Body of pancreas (tissue), 4 donors: ENCODE results near the gene SEMA5B. TPM values are rescaled to one million over a fixed set of nuclear protein-coding genes. Genes with fewer than 3 reads are reported as not detected.

Experiments used
- ATAC-seq: fragments of 150-250 bp; one replicate; pipeline ENCODE4 v1.9.1; 2016
- DNase-seq, 4 donors: peaks; one replicate each; pipeline ENCODE4 v3.0.0-alpha.2; 2019
- H3K27ac ChIP-seq, 4 donors: fragments of 200-600 bp; sonication (generic); 1 replicate in 3 of 4; 2 replicates in 1 of 4; pipeline versions ENCODE4 v1.5.1 to v1.6.1; 2016 to 2019; ENCODE audit warnings: mild to moderate bottlenecking in 1 of 4, mixed read lengths in 1 of 4, moderate library complexity in 1 of 4
- H3K27me3 ChIP-seq, 2 donors: fragments of 200-600 bp; sonication (generic); one replicate each; pipeline ENCODE4 v1.6.0; 2016; ENCODE audit warnings: mild to moderate bottlenecking in 1 of 2
- H3K36me3 ChIP-seq, 2 donors: fragments of 200-600 bp; sonication (generic); replicated peaks in 1 of 2; 2 replicates each; pipeline ENCODE4 v1.5.1; 2016; ENCODE audit warnings: low read depth in 2 of 2; ENCODE audit not compliant: insufficient read depth in 1 of 2
- H3K4me1 ChIP-seq: fragments of 200-600 bp; sonication (generic); one replicate; pipeline ENCODE4 v1.6.0; 2016
- H3K4me3 ChIP-seq, 2 donors: fragments of 200-600 bp; sonication (generic); 1 replicate in 1 of 2; 2 replicates in 1 of 2; pipeline ENCODE4 v1.5.1; 2016 to 2019
- H3K9me3 ChIP-seq, 3 donors: fragments of 200-600 bp; sonication (generic); 1 replicate in 2 of 3; 2 replicates in 1 of 3; pipeline ENCODE4 v1.5.1; 2016
- POLR2A ChIP-seq, 3 donors: fragments of 450-650 bp; IDR thresholded peaks; one replicate each; pipeline ENCODE4 v1.6.1; 2016; ENCODE audit warnings: antibody characterized with exemption in 3 of 3, mild to moderate bottlenecking in 2 of 3
- WGBS, 2 donors: methylation state at CpG; one replicate each; pipeline ENCODE4 v1.1.5; 2017; 5-methylcytosine and 5-hydroxymethylcytosine counted together
- intact Hi-C: fragments of 100-400 bp; cut with DNase I; formaldehyde crosslinking; loops from one replicate; pipeline ENCODE4 v1.15.1; 2023
- total RNA-seq, 2 donors: library from RNA; depleted of rRNA; stranded (reverse); fragments of >200 nt; gene quantifications; one replicate each; pipeline ENCODE4 v1.1.0, GENCODE V29; 2016
- TF ChIP-seq, protein P1 (sequence below), 7 experiments: fragments of 450-650 bp in 4 of 7; fragments of 200-600 bp in 3 of 7; sonication (generic) in 3 of 7; IDR thresholded peaks; one replicate each; pipeline ENCODE4 v1.5.1; 2016 to 2019; ENCODE audit warnings: antibody characterized with exemption in 7 of 7

The SEMA5B gene
- total RNA-seq, 2 donors from 2014 or later, result 1.0 to 15.2 TPM

DNA sequence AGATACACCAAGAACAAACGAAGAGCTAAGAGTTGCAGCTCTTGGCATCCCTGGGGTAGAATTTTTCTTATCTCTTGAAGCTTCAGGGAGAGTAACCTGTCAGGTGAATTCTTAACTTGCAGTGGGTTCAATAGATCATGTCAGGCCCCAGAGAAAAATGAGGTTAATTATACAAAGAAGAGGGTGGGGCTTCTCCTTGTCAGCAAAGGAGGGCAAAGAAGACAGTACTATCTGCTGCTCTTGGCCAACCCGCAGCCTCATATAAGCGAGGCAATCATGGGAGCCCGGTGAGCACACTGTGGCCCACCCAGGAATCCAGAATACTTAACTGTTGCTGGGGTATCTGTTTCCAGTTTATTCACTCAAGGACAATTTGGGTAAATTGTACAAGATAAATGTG is 110.2 kb downstream of the SEMA5B start:
- WGBS, 2 donors, result 73 to 89% methylated on average over 4 of the region's 4 CpGs
- peaks cover 7% of the 10 kb centered on the region for H3K4me1 ChIP-seq
- H3K27ac ChIP-seq, result no peak overlapping the region
- no peaks in the 10 kb centered on the region for H3K36me3 ChIP-seq
- H3K4me3 ChIP-seq, result no peak overlapping the region
- DNase-seq (no peak), ATAC-seq (no peak)
- intact Hi-C loops, result no loop called here
- no peaks in the 10 kb centered on the region for H3K27me3 ChIP-seq
- no peak for TF ChIP-seq POLR2A (IDR thresholded peaks at IDR 0.05)
- TF ChIP-seq, protein P1, sequence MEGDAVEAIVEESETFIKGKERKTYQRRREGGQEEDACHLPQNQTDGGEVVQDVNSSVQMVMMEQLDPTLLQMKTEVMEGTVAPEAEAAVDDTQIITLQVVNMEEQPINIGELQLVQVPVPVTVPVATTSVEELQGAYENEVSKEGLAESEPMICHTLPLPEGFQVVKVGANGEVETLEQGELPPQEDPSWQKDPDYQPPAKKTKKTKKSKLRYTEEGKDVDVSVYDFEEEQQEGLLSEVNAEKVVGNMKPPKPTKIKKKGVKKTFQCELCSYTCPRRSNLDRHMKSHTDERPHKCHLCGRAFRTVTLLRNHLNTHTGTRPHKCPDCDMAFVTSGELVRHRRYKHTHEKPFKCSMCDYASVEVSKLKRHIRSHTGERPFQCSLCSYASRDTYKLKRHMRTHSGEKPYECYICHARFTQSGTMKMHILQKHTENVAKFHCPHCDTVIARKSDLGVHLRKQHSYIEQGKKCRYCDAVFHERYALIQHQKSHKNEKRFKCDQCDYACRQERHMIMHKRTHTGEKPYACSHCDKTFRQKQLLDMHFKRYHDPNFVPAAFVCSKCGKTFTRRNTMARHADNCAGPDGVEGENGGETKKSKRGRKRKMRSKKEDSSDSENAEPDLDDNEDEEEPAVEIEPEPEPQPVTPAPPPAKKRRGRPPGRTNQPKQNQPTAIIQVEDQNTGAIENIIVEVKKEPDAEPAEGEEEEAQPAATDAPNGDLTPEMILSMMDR (IDR thresholded peaks at IDR 0.05), result no peak
- no peaks in the 10 kb centered on the region for H3K9me3 ChIP-seq

DNA sequence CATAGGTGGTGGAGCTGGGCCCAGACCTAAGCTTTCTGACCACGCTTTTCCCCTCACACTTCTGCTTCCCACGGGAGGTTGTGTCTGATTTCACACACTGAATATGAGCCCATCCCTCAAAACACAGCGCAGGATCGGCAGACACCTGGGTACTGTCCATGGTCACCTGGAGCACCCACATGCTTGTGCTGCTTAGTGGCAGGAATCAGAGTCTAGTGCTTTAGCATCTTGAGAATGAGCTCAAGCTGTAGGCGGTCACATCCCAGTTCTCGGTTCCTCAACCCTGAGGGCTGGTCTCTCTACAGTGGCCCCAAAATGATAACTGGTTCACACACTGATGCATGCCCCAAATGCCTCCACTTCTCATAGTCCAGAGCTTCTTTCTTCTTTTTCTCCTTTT is 111.0 kb downstream of the SEMA5B start:
- Histone ChIP-seq H3K27me3 (no peaks in the 10 kb centered on the region), H3K36me3 (no peaks in the 10 kb centered on the region), H3K27ac (no peak overlapping the region), H3K4me1 (no peaks in the 10 kb centered on the region), H3K4me3 (no peak overlapping the region), H3K9me3 (no peaks in the 10 kb centered on the region)
- DNase-seq, result no peak
- TF ChIP-seq, protein P1 (IDR thresholded peaks at IDR 0.05), result no peak
- TF ChIP-seq POLR2A (IDR thresholded peaks at IDR 0.05), result no peak
- no peak for ATAC-seq
- 73 to 78% methylated on average over 6 of the region's 6 CpGs for WGBS, 2 donors
- intact Hi-C loops, result no loop called here

DNA sequence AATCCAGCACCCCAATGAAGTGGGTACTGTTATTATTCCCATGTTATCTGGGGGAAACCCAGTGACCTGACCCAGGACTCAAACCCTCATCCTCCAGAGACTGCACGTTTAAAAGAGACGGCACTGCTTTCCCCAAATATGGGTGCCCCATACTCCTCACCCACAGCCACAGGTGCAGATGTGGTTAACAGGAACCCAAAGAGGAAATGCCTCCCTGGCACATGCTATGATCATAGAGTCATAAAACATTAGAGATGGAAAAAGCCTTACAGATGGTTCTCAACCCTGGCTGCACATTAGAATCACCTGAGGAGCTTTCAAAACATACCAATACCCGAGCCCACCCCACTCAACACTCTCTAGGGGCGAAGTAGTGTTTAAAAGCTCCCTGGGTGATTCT is 111.5 kb downstream of the SEMA5B start:
- no peak overlapping the region for H3K4me3 ChIP-seq
- H3K36me3 ChIP-seq, result no peaks in the 10 kb centered on the region
- intact Hi-C loops, result no loop called here
- H3K27me3 ChIP-seq, result no peaks in the 10 kb centered on the region
- no peak for DNase-seq
- no peaks in the 10 kb centered on the region for H3K9me3 ChIP-seq
- 54 to 62% methylated on average over 4 of the region's 4 CpGs for WGBS, 2 donors
- no peak for TF ChIP-seq POLR2A (IDR thresholded peaks at IDR 0.05)
- TF ChIP-seq, protein P1 (IDR thresholded peaks at IDR 0.05), result no peak
- H3K4me1 ChIP-seq, result no peaks in the 10 kb centered on the region
- no peak for ATAC-seq
- H3K27ac ChIP-seq, result no peak overlapping the region

DNA sequence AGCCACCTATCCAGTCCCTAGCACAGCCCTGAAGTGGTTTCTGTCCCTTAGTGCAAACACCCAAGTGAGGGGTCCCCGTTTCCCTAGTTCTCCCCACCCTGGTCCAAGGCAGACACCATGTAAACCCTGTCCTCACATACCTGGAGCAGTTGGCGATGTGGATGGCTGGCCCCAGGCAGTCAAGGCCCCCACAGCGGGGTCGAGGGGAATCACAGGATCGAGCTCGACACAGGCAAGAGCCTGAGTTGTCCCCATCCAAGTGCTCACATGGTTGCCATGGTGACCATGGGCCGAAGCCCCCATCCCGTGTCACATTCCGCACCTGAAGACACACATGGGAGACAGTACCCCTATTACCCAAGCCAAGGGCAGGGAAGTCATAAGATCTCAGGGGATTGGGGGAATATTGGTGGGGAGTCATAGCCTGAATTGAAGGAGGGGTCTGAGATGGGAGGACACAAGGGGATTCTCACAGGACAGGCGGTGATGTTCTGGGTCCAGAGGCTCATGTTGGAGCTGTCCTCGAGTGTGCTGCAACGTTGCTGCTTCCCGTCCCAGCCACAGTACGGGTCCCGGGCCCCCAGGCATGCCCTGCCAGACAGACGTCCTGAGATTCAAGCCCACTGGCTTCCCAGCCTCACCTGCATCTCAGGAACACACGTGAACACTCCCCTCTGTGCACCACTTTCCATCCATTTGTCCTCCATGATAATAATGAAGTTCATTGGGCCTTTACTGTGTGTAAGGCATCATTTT is 112.1 kb downstream of the SEMA5B start:
- no peaks in the 10 kb centered on the region for H3K27me3 ChIP-seq
- H3K9me3 ChIP-seq, result no peaks in the 10 kb centered on the region
- intact Hi-C loops, result no loop called here
- TF ChIP-seq POLR2A (IDR thresholded peaks at IDR 0.05), result no peak
- no peaks in the 10 kb centered on the region for H3K4me1 ChIP-seq
- no peak for ATAC-seq
- no peaks in the 10 kb centered on the region for H3K36me3 ChIP-seq
- no peak for DNase-seq
- H3K27ac ChIP-seq, result no peak overlapping the region
- no peak overlapping the region for H3K4me3 ChIP-seq
- WGBS, 2 donors, result 66 to 69% methylated on average over 12 to 17 of the region's 17 CpGs

DNA sequence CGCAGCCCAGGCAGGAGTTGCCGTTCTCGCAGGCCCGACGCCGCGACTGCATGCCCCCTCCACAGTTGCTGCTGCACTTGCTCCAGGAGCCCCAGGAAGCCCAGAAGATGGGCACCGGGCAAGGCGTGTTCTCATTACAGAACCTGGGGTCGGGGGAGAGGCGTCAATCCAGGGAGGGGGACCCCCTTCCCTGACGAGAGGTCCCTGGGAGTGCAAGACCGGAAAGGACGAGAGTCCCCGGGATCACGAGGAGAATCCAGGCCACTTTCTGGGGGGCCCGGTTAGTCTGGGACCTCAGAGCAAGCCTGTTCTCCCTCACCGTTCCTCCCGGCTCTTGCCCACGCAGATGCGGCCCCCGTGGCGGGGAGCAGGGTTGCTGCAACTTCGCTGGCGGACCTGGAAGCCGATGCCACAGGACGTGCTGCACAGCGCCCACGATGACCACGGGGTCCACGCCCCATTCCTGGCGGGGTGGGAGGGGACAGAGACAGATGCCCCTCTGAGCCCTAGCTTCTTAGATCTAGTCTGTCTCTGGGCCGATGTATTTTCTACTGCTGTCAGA is 113.9 kb downstream of the SEMA5B start:
- ATAC-seq (no peak), DNase-seq (no peak)
- Histone ChIP-seq H3K27ac (no peak overlapping the region), H3K36me3 (no peaks in the 10 kb centered on the region), H3K27me3 (no peaks in the 10 kb centered on the region), H3K4me3 (no peak overlapping the region), H3K4me1 (no peaks in the 10 kb centered on the region), H3K9me3 (no peaks in the 10 kb centered on the region)
- TF ChIP-seq, protein P1 (IDR thresholded peaks at IDR 0.05), result no peak
- TF ChIP-seq POLR2A (IDR thresholded peaks at IDR 0.05), result no peak
- intact Hi-C loops, result no loop called here
- 75 to 87% methylated on average over 10 to 24 of the region's 33 CpGs for WGBS, 2 donors
